Thyroid gland (tissue), 4 donors: ENCODE measurements around the gene SNX8.

ENCODE experiments used
- POLR2A ChIP-seq, 2 donors: fragments of 450-650 bp; IDR thresholded peaks; one replicate each; pipeline ENCODE4 v1.6.1; 2017; ENCODE audit warnings: antibody characterized with exemption in 2 of 2, mild to moderate bottlenecking in 2 of 2, moderate library complexity in 1 of 2
- TF ChIP-seq, protein P1 (sequence below), 6 experiments: fragments of 200-600 bp in 3 of 6; fragments of 450-650 bp in 3 of 6; sonication (generic) in 3 of 6; IDR thresholded peaks; one replicate each; pipeline ENCODE4 v1.5.1; 2016 to 2019; ENCODE audit warnings: antibody characterized with exemption in 6 of 6, mild to moderate bottlenecking in 2 of 6, inconsistent platforms in 1 of 6, moderate library complexity in 1 of 6

DNA sequence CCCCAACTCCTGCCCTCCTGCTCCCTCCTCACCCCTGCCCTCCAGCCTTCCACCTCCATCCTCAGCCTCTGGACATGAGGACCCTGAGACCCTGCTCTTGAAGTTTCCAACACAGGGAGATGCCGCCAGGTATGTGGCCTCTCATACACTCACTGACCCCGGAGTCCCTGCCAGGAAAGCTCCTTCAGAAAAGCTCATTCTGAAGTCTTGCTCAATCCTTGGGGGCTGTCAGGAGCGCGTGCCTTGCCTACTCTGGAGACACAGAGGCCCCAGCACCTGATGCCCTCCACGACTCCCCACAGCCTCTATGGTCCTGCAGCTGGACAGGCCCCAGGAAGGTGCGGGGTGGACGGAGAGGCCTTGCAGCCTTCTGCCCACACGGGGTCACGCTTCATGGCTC, 61.2 kb downstream of the SNX8 start:
- no peak for TF ChIP-seq POLR2A (IDR thresholded peaks at IDR 0.05)
- TF ChIP-seq, protein P1, sequence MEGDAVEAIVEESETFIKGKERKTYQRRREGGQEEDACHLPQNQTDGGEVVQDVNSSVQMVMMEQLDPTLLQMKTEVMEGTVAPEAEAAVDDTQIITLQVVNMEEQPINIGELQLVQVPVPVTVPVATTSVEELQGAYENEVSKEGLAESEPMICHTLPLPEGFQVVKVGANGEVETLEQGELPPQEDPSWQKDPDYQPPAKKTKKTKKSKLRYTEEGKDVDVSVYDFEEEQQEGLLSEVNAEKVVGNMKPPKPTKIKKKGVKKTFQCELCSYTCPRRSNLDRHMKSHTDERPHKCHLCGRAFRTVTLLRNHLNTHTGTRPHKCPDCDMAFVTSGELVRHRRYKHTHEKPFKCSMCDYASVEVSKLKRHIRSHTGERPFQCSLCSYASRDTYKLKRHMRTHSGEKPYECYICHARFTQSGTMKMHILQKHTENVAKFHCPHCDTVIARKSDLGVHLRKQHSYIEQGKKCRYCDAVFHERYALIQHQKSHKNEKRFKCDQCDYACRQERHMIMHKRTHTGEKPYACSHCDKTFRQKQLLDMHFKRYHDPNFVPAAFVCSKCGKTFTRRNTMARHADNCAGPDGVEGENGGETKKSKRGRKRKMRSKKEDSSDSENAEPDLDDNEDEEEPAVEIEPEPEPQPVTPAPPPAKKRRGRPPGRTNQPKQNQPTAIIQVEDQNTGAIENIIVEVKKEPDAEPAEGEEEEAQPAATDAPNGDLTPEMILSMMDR (IDR thresholded peaks at IDR 0.05), result no peak
